Esophagus (tissue), 2 donors: ENCODE data around the gene NPDC1. TPM values are rescaled to one million over a fixed set of nuclear protein-coding genes. Genes with fewer than 3 reads are reported as not detected.

ENCODE experiments used
- H3K27ac ChIP-seq, 2 donors: one replicate each; pipeline ENCODE4 v1.5.1; 2013; ENCODE audit warnings: low read depth in 2 of 2, mild to moderate bottlenecking in 2 of 2, inconsistent platforms in 1 of 2, low read length in 1 of 2, moderate library complexity in 1 of 2
- H3K27me3 ChIP-seq, 2 donors: one replicate each; pipeline ENCODE4 v1.6.1; 2013; ENCODE audit warnings: low read length in 2 of 2, control low read depth in 1 of 2, mild to moderate bottlenecking in 1 of 2; ENCODE audit not compliant: insufficient read depth in 2 of 2, control insufficient read depth in 1 of 2
- H3K36me3 ChIP-seq, 2 donors: one replicate each; pipeline ENCODE4 v1.6.1; 2013; ENCODE audit warnings: low read length in 1 of 2; ENCODE audit not compliant: control insufficient read depth in 2 of 2, insufficient read depth in 2 of 2
- H3K4me1 ChIP-seq, 2 donors: one replicate each; pipeline ENCODE4 v1.6.1; 2013; ENCODE audit warnings: low read length in 1 of 2; ENCODE audit not compliant: control insufficient read depth in 2 of 2, insufficient read depth in 2 of 2
- H3K4me3 ChIP-seq, 2 donors: one replicate each; pipeline ENCODE4 v1.5.1; 2013; ENCODE audit warnings: low read length in 2 of 2, mild to moderate bottlenecking in 2 of 2, low read depth in 1 of 2, moderate library complexity in 1 of 2
- H3K9me3 ChIP-seq, 2 donors: one replicate each; pipeline ENCODE4 v1.6.1; 2013; ENCODE audit warnings: mild to moderate bottlenecking in 2 of 2, low read depth in 1 of 2, low read length in 1 of 2, moderate library complexity in 1 of 2; ENCODE audit not compliant: control insufficient read depth in 2 of 2, insufficient read depth in 1 of 2
- WGBS, 2 donors: extraction: QIAGEN DNeasy Blood & Tissue Kit; methylation state at CpG; one replicate each; pipeline ENCODE4 v1.1.7; 2013; 5-methylcytosine and 5-hydroxymethylcytosine counted together
- polyA plus RNA-seq, 2 donors: library from polyadenylated mRNA; stranded (reverse); fragments of 200-250 nt; gene quantifications; one replicate each; pipeline ENCODE4 v1.2.3, GENCODE V29; 2013
- donor health status: healthy with polysubstance abuse.
- donor health status: Bipolar disorder and iron deficiency.

The NPDC1 gene
- polyA plus RNA-seq, 2 donors, result 33.1 to 44.3 TPM

DNA sequence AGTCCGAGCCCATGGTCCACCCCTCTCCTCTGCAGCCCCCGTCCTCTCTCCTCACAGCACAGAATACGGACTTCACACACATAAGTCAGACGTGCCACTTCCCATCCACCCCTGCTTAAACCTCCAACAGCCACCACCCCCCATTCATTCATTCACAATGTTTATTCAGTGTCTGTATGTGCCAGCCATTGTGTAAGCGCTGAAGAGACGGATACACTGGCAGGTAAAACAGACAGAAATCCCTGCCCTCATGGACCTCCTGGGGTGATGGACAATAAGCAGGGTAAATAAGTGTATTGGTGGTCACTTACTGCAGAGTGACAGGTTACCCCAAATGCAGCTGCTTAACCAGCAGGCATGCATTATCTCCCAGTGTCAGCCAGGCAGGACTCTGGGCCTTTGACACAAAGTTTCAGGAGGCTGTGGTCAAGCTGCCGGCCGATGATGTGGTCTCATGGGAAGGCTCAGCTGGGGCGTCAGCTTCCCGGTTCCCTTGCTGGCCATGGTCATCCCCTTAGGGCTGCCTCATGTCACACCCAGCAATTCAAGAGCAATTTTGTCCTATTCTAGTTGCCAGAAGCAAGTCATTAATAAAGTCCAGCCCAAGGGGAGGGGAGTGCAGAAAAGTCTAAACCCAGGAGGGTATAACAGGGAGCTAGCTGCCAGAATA, 55.6 kb downstream of the NPDC1 start:
- Histone ChIP-seq H3K27me3 (no peaks in the 10 kb centered on the region), H3K4me3 (no peak overlapping the region), H3K9me3 (no peaks in the 10 kb centered on the region), H3K27ac (no peak overlapping the region), H3K4me1 (peaks cover 0 to 21% of the 10 kb centered on the region in 2 donors), H3K36me3 (peaks cover 0 to 9% of the 10 kb centered on the region in 2 donors)
- 66 to 82% methylated on average over 10 of the region's 10 CpGs for WGBS, 2 donors

Other genes with a start within 250 kb of the NPDC1 start
- gene CCDC183, start 249.8 kb downstream of the NPDC1 start, polyA plus RNA-seq, result 1 to 10 TPM in 1 of 2 donors, under 1 TPM in 1; 0.32 to 1.1 TPM
- gene RABL6, start 238.2 kb downstream of the NPDC1 start, polyA plus RNA-seq, result 10 to 100 TPM; 46.5 to 61.7 TPM
- gene AJM1, start 203.7 kb downstream of the NPDC1 start, polyA plus RNA-seq, result 1 to 10 TPM; 1.9 to 3.7 TPM
- gene PHPT1, start 196.8 kb downstream of the NPDC1 start, polyA plus RNA-seq, result 100 to 1,000 TPM in 1 of 2 donors, 10 to 100 TPM in 1; 83.1 to 101 TPM
- 10 to 100 TPM in 1 of 2 donors, 1 to 10 TPM in 1; 3.9 to 11.5 TPM for gene MAMDC4, start 193.8 kb downstream of the NPDC1 start, polyA plus RNA-seq
- gene EDF1, start 179.9 kb downstream of the NPDC1 start, polyA plus RNA-seq, result 100 to 1,000 TPM; 445 to 637 TPM
- 10 to 100 TPM; 11.0 to 16.6 TPM for gene TRAF2, start 159.7 kb downstream of the NPDC1 start, polyA plus RNA-seq
- gene FBXW5, start 101.4 kb downstream of the NPDC1 start, polyA plus RNA-seq, result 10 to 100 TPM; 91.4 to 97.3 TPM
- 1 to 10 TPM; 1.2 to 1.8 TPM for gene C8G, start 100.9 kb downstream of the NPDC1 start, polyA plus RNA-seq
- gene LCN12, start 93.9 kb downstream of the NPDC1 start, polyA plus RNA-seq, result under 1 TPM; 0.24 to 0.77 TPM
- 10 to 100 TPM; 18.4 to 42.3 TPM for gene PTGDS, start 68.7 kb downstream of the NPDC1 start, polyA plus RNA-seq
- gene LCNL1, start 63.2 kb downstream of the NPDC1 start, polyA plus RNA-seq, result under 1 TPM; 0.20 to 0.55 TPM
- gene PAXX, start 53.8 kb downstream of the NPDC1 start, polyA plus RNA-seq, result 100 to 1,000 TPM in 1 of 2 donors, 10 to 100 TPM in 1; 49.7 to 119 TPM
- 100 to 1,000 TPM; 351 to 474 TPM for gene CLIC3, start 49.6 kb downstream of the NPDC1 start, polyA plus RNA-seq
- gene ABCA2, start 17.9 kb downstream of the NPDC1 start, polyA plus RNA-seq, result 10 to 100 TPM in 1 of 2 donors, 1 to 10 TPM in 1; 7.7 to 14.7 TPM
- gene FUT7, start 14.1 kb downstream of the NPDC1 start, polyA plus RNA-seq, result under 1 TPM; 0.08 to 0.39 TPM
- gene ENTPD2, start 7.9 kb upstream of the NPDC1 start, polyA plus RNA-seq, result 1 to 10 TPM; 1.5 to 1.6 TPM
- gene SAPCD2, start 24.4 kb upstream of the NPDC1 start, polyA plus RNA-seq, result 1 to 10 TPM; 7.5 to 9.0 TPM
- 1 to 10 TPM; 2.9 to 3.8 TPM for gene UAP1L1, start 31.3 kb upstream of the NPDC1 start, polyA plus RNA-seq
- gene MAN1B1, start 40.8 kb upstream of the NPDC1 start, polyA plus RNA-seq, result 10 to 100 TPM; 28.5 to 42.3 TPM
- gene DPP7, start 68.6 kb upstream of the NPDC1 start, polyA plus RNA-seq, result 100 to 1,000 TPM in 1 of 2 donors, 10 to 100 TPM in 1; 90.4 to 129 TPM
- under 1 TPM; 0.06 to 0.14 TPM for gene GRIN1, start 93.0 kb upstream of the NPDC1 start, polyA plus RNA-seq
- under 1 TPM; 0.24 to 0.81 TPM for gene LRRC26, start 123.9 kb upstream of the NPDC1 start, polyA plus RNA-seq
- gene TMEM210, start 125.9 kb upstream of the NPDC1 start, polyA plus RNA-seq, result not detected
- 10 to 100 TPM; 27.7 to 47.3 TPM for gene ANAPC2, start 142.4 kb upstream of the NPDC1 start, polyA plus RNA-seq
- gene SSNA1, start 142.5 kb upstream of the NPDC1 start, polyA plus RNA-seq, result 100 to 1,000 TPM; 104 TPM
- 10 to 100 TPM; 12.8 to 19.9 TPM for gene TPRN, start 154.6 kb upstream of the NPDC1 start, polyA plus RNA-seq
- 10 to 100 TPM; 21.6 to 27.5 TPM for gene TMEM203, start 159.5 kb upstream of the NPDC1 start, polyA plus RNA-seq
- gene NDOR1, start 159.5 kb upstream of the NPDC1 start, polyA plus RNA-seq, result 10 to 100 TPM in 1 of 2 donors, 1 to 10 TPM in 1; 5.7 to 12.2 TPM
- 10 to 100 TPM; 13.3 to 28.5 TPM for gene RNF208, start 176.1 kb upstream of the NPDC1 start, polyA plus RNA-seq
- 100 to 1,000 TPM; 334 to 342 TPM for gene CYSRT1, start 179.0 kb upstream of the NPDC1 start, polyA plus RNA-seq
- 1 to 10 TPM; 3.7 to 5.5 TPM for gene RNF224, start 181.3 kb upstream of the NPDC1 start, polyA plus RNA-seq
- 1 to 10 TPM; 1.3 to 1.6 TPM for gene SLC34A3, start 184.7 kb upstream of the NPDC1 start, polyA plus RNA-seq
- 100 to 1,000 TPM; 415 to 578 TPM for gene TUBB4B, start 195.1 kb upstream of the NPDC1 start, polyA plus RNA-seq
- not detected for gene STPG3, start 205.1 kb upstream of the NPDC1 start, polyA plus RNA-seq
- gene NELFB, start 209.2 kb upstream of the NPDC1 start, polyA plus RNA-seq, result 10 to 100 TPM; 31.7 to 34.7 TPM
- gene TOR4A, start 231.5 kb upstream of the NPDC1 start, polyA plus RNA-seq, result 1 to 10 TPM; 1.5 to 4.3 TPM